ENCODE data around the gene HOXB9. TPM values are rescaled to one million over a fixed set of nuclear protein-coding genes. Genes with fewer than 3 reads are reported as not detected.

The HOXB9 gene
- total and polyA plus RNA-seq, 2 experiments from 2014 or later = not detected

- TF ChIP-seq REST (IDR thresholded peaks at IDR 0.05; ENCODE audit: unreplicated experiment) (no peak), ZNF331 (CRISPR knock-in tag; IDR thresholded peaks at IDR 0.05; ENCODE audit: low read depth) (no peak), CTCF (conservative IDR thresholded peaks at IDR 0.05; ENCODE audit: low read depth in 2 of 2) (no peak)
Observed at GRCh38 chr17:48649741-48650140, 23.6 kb upstream of the HOXB9 start (continued).

GRCh38 chr17:48647963-48648245 lies 21.7 kb upstream of the HOXB9 start:
- Mint-ChIP-seq H3K4me1 (peaks cover 11% of the 10 kb centered on the region; the same call in 2 of the 3 replicates), H3K27me3 (ENCODE audit: insufficient read depth, low read depth, poor library complexity) (peaks cover 85% of the 10 kb centered on the region), H3K36me3 (ENCODE audit: low read depth) (no peaks in the 10 kb centered on the region; the same call in 2 of the 3 replicates), H3K9me3 (no peaks in the 10 kb centered on the region; the same call in 2 of the 3 replicates), H3K4me3 (peak overlapping the region; percentile 53; the same call in 2 of the 3 replicates), H3K27ac (no peak overlapping the region)
- Histone ChIP-seq H3K4me3 (peak overlapping the region; percentile 54), H3K4me1 (ENCODE audit: insufficient read depth) (peaks cover 18% of the 10 kb centered on the region), H3K27me3 (ENCODE audit: insufficient read depth) (peaks cover 99% of the 10 kb centered on the region), H3K4me2 (peak overlapping the region; percentile 87), H2AFZ (no peak overlapping the region), H3K36me3 (ENCODE audit: insufficient read depth) (no peaks in the 10 kb centered on the region; the same call in 1 of the 2 replicates), H3K27ac (ENCODE audit: low read depth) (no peak overlapping the region), H3K9me2 (ENCODE audit: insufficient read depth) (no peaks in the 10 kb centered on the region), H3K79me2 (replicated peaks; ENCODE audit: insufficient read depth) (no peaks in the 10 kb centered on the region), H4K20me1 (replicated peaks; ENCODE audit: insufficient read depth) (peaks cover 17% of the 10 kb centered on the region; the same call in 1 of the 2 replicates), H3F3A (replicated peaks; ENCODE audit: low read depth) (peaks cover 39% of the 10 kb centered on the region)
- TF ChIP-seq ETS1 (IDR thresholded peaks at IDR 0.05) = no peak
- TF ChIP-seq ZNF331 (CRISPR knock-in tag; IDR thresholded peaks at IDR 0.05; ENCODE audit: low read depth) = no peak
- no peak for TF ChIP-seq ZNF462 (CRISPR knock-in tag; IDR thresholded peaks at IDR 0.05)
- DNase-seq (ENCODE audit: low spot score) = no peak
- ATAC-seq = no peak
